ENCODE results near the gene ADRB1. TPM values are rescaled to one million over a fixed set of nuclear protein-coding genes. Genes with fewer than 3 reads are reported as not detected.

ADRB1 gene
- total and polyA plus RNA-seq, 4 donors = 6.6 to 21.4 (median 7.9) TPM

- Histone ChIP-seq H3K9me3 (ENCODE audit: control insufficient read depth in 4 of 4, insufficient read depth in 3 of 4, low read length in 3 of 4) (peaks cover 0 to 2% (median 0%) of the 10 kb centered on the region in 4 donors), H3K4me1 (ENCODE audit: control insufficient read depth in 5 of 5, insufficient read depth in 5 of 5, low read length in 5 of 5) (peaks cover 0 to 2% (median 0%) of the 10 kb centered on the region in 5 donors), H3K36me3 (ENCODE audit: control insufficient read depth in 4 of 4, insufficient read depth in 4 of 4, low read length in 4 of 4) (no peaks in the 10 kb centered on the region), H3K9ac (ENCODE audit: insufficient read depth in 1 of 2, low read length in 2 of 2) (no peak overlapping the region), H3K27me3 (ENCODE audit: control insufficient read depth in 3 of 3, insufficient read depth in 3 of 3, low read length in 2 of 3) (no peaks in the 10 kb centered on the region), H3K4me3 (no peak overlapping the region), H3K27ac (ENCODE audit: low read depth in 1 of 2, low read length in 1 of 2) (no peak overlapping the region)
- TF ChIP-seq CTCF (IDR thresholded peaks at IDR 0.05; ENCODE audit: control extremely low read depth, extremely low read depth) = no peak
- WGBS, 2 donors = 57 to 70% methylated on average over 13 of the region's 13 CpGs
- ATAC-seq (ENCODE audit: insufficient read depth, low FRiP score) (no peak), DNase-seq (no peak)
Observed at GRCh38 chr10:114095559-114096337, 52.1 kb downstream of the ADRB1 start.

Other genes starting within 250 kb of the ADRB1 start
- 10 to 100 TPM in 1 of 2 donors, 1 to 10 TPM in 1; 6.2 to 12.1 TPM for gene DCLRE1A, start 189.8 kb upstream of the ADRB1 start, total RNA-seq
- gene DCLRE1A, start 189.8 kb upstream of the ADRB1 start, polyA plus RNA-seq = 1 to 10 TPM; 4.5 to 4.6 TPM
- 10 to 100 TPM; 46.3 to 49.0 TPM for gene NHLRC2, start 189.2 kb upstream of the ADRB1 start, total RNA-seq
- gene NHLRC2, start 189.2 kb upstream of the ADRB1 start, polyA plus RNA-seq = 1 to 10 TPM; 4.2 to 7.5 TPM
- gene CCDC186, start 130.3 kb downstream of the ADRB1 start, total RNA-seq = 10 to 100 TPM; 22.0 to 96.7 TPM
- gene CCDC186, start 130.3 kb downstream of the ADRB1 start, polyA plus RNA-seq = 1 to 10 TPM; 5.3 to 8.2 TPM
- gene TDRD1, start 135.5 kb downstream of the ADRB1 start, total RNA-seq = under 1 TPM; 0.25 to 0.37 TPM
- under 1 TPM in 1 of 2 donors, not detected in 1; 0.05 TPM for gene TDRD1, start 135.5 kb downstream of the ADRB1 start, polyA plus RNA-seq
- 10 to 100 TPM; 13.7 to 18.3 TPM for gene VWA2, start 195.4 kb downstream of the ADRB1 start, total RNA-seq
- gene VWA2, start 195.4 kb downstream of the ADRB1 start, polyA plus RNA-seq = 1 to 10 TPM; 1.6 to 3.0 TPM